Measurements from ENCODE around the gene RSBN1L. TPM values are rescaled to one million over a fixed set of nuclear protein-coding genes. Genes with fewer than 3 reads are reported as not detected.

The RSBN1L gene
- total RNA-seq, 1 donor from 2014 or later: 12.8 TPM

- no peak for DNase-seq (ENCODE audit: low spot score in 2 of 2)
- H3K36me3 ChIP-seq: no peaks in the 10 kb centered on the region
- no peak overlapping the region for H3K4me3 ChIP-seq
- H3K4me1 ChIP-seq: peaks cover 0 to 13% of the 10 kb centered on the region in 2 donors
- no peaks in the 10 kb centered on the region for H3K9me3 ChIP-seq
- intact Hi-C loops (cut with DNase I): no loop called here
- H3K27me3 ChIP-seq: no peaks in the 10 kb centered on the region
- TF ChIP-seq, protein P1, sequence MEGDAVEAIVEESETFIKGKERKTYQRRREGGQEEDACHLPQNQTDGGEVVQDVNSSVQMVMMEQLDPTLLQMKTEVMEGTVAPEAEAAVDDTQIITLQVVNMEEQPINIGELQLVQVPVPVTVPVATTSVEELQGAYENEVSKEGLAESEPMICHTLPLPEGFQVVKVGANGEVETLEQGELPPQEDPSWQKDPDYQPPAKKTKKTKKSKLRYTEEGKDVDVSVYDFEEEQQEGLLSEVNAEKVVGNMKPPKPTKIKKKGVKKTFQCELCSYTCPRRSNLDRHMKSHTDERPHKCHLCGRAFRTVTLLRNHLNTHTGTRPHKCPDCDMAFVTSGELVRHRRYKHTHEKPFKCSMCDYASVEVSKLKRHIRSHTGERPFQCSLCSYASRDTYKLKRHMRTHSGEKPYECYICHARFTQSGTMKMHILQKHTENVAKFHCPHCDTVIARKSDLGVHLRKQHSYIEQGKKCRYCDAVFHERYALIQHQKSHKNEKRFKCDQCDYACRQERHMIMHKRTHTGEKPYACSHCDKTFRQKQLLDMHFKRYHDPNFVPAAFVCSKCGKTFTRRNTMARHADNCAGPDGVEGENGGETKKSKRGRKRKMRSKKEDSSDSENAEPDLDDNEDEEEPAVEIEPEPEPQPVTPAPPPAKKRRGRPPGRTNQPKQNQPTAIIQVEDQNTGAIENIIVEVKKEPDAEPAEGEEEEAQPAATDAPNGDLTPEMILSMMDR (IDR thresholded peaks at IDR 0.05): no peak
- no peak overlapping the region for H3K27ac ChIP-seq
Measured at GRCh38 chr7:77727527-77727926, 31.3 kb downstream of the RSBN1L start.

DNA sequence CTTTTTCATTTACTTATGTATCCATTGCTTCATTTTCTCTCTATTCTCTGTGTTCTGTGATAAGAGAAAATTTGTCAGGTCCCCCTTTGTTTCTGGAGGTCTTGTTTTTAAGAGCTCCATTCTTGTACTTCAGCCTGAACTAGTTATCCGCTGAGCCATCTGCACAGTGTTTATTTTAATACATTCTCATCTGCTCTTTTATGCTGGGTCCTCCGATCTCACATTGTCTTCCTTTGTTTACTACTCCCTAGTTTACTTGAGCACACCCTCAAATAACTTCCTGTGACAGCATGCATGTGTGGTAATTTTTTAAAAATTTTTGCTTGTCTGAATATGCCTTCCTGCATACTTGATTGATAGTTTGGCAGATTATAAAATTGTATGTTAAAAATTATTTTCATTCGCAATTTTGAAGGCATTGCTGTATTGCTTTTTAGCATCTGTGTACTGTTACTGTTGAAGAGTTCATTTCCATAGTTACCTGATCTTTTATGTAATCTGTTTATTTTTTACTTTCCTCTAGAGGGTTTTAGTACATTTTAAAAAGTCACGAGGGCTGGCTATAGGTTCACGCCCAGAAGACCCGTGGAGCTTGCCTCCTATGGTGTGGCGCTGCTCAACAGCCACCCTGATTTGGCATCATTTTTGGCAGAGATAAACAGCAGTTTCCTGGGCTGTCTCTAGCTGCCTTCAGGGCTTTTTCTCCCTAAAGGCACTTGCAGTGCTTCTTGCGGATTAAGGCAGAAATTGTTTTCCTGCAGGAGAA is 31.9 kb downstream of the RSBN1L start:
- Histone ChIP-seq H3K36me3 (no peaks in the 10 kb centered on the region), H3K9me3 (no peaks in the 10 kb centered on the region), H3K4me3 (peak overlapping the region in 1 of 2 donors; percentile 22), H3K4me1 (peaks cover 0 to 13% of the 10 kb centered on the region in 2 donors), H3K27me3 (no peaks in the 10 kb centered on the region), H3K27ac (no peak overlapping the region)
- intact Hi-C loops (cut with DNase I): no loop called here
- DNase-seq (ENCODE audit: low spot score in 2 of 2): no peak
- TF ChIP-seq, protein P1 (IDR thresholded peaks at IDR 0.05): no peak

DNA sequence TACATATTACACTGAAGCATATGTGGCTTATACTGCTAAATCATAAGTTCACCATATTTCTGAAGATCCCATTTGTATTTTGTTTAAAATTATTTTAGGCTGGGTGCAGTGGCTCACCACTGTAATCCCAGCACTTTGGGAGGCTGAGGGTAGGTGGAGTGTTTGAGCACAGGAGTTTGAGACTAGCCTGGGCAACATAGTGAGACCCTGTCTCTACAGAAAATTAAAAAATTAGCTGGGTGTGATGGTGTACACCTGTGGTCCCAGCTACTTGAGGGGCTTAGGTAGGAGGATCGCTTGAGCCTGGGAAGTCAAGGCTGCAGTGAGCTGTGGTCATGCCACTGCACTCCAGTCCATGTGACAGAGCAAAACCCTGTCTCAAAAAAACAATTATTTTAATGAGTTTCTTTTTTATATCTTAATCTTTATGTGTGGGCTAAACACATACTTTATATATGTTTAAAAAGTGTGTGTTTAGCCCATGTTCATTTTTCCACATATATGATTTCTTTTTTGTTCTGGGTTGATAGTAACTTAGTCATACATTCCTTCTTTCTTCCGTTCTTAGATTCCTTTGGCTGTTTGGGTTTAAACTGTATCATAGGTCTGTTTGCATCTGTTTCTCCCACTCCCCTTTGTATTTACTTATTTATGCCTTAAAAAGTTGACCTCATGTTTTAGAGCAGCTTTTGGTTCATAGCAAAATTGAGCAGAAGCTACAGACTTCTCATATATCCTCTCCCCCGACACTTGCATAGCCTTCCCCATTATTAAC is 33.5 kb downstream of the RSBN1L start:
- H3K27ac ChIP-seq: no peak overlapping the region
- no peaks in the 10 kb centered on the region for H3K27me3 ChIP-seq
- TF ChIP-seq, protein P1 (IDR thresholded peaks at IDR 0.05): no peak
- no peaks in the 10 kb centered on the region for H3K9me3 ChIP-seq
- H3K4me3 ChIP-seq: no peak overlapping the region
- no peak for DNase-seq (ENCODE audit: low spot score in 2 of 2)
- H3K4me1 ChIP-seq: peaks cover 0 to 19% of the 10 kb centered on the region in 2 donors
- intact Hi-C loops (cut with DNase I): no loop called here
- H3K36me3 ChIP-seq: no peaks in the 10 kb centered on the region

DNA sequence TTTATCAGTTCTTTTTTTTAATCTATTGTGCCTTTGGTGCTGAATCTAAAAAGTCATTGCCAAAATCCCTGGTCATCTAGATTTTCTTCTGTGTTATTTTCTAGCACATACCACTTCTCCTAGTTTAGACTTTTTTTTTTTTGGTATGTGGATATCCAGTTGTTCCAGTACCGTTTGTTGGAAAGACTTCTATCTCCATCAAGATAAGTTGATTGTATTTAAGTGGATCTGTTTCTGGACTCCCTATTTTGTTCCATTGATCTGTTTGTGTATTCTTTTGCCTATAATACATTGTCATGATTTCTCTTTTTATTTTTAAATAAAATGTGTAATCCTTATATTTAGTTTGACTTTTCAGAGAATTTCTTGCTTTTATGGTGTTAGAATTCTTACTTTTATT is 35.5 kb downstream of the RSBN1L start:
- no peaks in the 10 kb centered on the region for H3K27me3 ChIP-seq
- DNase-seq (ENCODE audit: low spot score in 2 of 2): no peak
- H3K9me3 ChIP-seq: no peaks in the 10 kb centered on the region
- H3K36me3 ChIP-seq: no peaks in the 10 kb centered on the region
- no peak overlapping the region for H3K27ac ChIP-seq
- H3K4me3 ChIP-seq: no peak overlapping the region
- TF ChIP-seq, protein P1 (IDR thresholded peaks at IDR 0.05): no peak
- intact Hi-C loops (cut with DNase I): no loop called here
- H3K4me1 ChIP-seq: peaks cover 0 to 19% of the 10 kb centered on the region in 2 donors

GRCh38 chr7:77734659-77735421 is 38.6 kb downstream of the RSBN1L start:
- peaks cover 0 to 10% of the 10 kb centered on the region in 2 donors for H3K4me1 ChIP-seq
- intact Hi-C loops (cut with DNase I): no loop called here
- H3K9me3 ChIP-seq: no peaks in the 10 kb centered on the region
- no peaks in the 10 kb centered on the region for H3K27me3 ChIP-seq
- TF ChIP-seq, protein P1 (IDR thresholded peaks at IDR 0.05): no peak
- no peak overlapping the region for H3K27ac ChIP-seq
- no peak overlapping the region for H3K4me3 ChIP-seq
- no peak for DNase-seq (ENCODE audit: low spot score in 2 of 2)
- H3K36me3 ChIP-seq: peaks cover 0 to 6% of the 10 kb centered on the region in 2 donors

Measured in ascending aorta (tissue), 2 donors.